GM20000 (cell line): ENCODE results near the gene ITGB7.

Source experiments
- DNase-seq: peaks from one replicate; pipeline ENCODE4 v3.0.0; 2012; ENCODE audit warnings: low spot score
- TF ChIP-seq, protein P1 (sequence below): IDR thresholded peaks from 2 replicates; pipeline ENCODE4 v1.5.1; 2012; ENCODE audit warnings: mild to moderate bottlenecking, control low read depth; ENCODE audit errors: extremely low read depth, missing control alignments

The ITGB7 gene

DNA sequence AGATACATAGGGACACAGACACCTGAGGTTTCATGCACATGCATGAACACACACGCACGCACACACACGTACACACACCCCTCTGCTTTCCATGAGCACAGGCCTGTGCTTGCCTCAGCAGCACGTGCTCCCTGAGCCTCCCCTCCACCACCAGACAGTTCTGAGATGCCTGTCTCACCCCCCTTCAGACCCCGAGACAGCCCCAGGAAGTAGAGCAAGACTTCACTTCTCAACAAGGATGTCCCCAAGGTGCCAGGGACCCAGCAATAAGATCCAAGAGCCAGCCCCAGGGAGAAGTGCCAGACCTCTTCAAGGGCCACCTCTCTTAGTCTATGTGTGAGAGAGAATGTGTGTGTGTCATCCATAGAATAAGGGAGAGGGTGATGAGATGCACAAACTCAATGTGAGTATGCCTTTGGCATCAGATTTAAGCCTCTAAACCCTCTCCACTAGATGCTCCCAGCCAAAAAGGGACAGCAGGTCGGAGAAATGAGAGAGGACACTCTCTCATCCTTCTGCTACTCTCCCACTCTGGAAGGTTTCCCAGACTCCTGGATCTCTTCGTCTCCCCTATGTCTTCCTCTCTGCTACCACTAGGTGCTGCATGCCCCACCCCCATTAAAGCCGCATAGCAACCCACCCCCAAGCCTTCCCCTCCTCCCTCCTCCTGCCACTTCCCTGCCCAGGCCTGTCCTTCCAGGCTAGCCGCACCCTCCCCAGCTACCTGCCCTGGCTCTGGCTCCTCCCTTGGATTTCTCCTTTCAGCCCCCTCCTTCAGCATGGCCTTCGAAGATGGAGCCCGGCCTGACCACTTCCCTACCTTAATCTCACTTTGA is 17.2 kb upstream of the ITGB7 start:
- DNase-seq, result no peak
- TF ChIP-seq, protein P1, sequence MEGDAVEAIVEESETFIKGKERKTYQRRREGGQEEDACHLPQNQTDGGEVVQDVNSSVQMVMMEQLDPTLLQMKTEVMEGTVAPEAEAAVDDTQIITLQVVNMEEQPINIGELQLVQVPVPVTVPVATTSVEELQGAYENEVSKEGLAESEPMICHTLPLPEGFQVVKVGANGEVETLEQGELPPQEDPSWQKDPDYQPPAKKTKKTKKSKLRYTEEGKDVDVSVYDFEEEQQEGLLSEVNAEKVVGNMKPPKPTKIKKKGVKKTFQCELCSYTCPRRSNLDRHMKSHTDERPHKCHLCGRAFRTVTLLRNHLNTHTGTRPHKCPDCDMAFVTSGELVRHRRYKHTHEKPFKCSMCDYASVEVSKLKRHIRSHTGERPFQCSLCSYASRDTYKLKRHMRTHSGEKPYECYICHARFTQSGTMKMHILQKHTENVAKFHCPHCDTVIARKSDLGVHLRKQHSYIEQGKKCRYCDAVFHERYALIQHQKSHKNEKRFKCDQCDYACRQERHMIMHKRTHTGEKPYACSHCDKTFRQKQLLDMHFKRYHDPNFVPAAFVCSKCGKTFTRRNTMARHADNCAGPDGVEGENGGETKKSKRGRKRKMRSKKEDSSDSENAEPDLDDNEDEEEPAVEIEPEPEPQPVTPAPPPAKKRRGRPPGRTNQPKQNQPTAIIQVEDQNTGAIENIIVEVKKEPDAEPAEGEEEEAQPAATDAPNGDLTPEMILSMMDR, result no peak

DNA sequence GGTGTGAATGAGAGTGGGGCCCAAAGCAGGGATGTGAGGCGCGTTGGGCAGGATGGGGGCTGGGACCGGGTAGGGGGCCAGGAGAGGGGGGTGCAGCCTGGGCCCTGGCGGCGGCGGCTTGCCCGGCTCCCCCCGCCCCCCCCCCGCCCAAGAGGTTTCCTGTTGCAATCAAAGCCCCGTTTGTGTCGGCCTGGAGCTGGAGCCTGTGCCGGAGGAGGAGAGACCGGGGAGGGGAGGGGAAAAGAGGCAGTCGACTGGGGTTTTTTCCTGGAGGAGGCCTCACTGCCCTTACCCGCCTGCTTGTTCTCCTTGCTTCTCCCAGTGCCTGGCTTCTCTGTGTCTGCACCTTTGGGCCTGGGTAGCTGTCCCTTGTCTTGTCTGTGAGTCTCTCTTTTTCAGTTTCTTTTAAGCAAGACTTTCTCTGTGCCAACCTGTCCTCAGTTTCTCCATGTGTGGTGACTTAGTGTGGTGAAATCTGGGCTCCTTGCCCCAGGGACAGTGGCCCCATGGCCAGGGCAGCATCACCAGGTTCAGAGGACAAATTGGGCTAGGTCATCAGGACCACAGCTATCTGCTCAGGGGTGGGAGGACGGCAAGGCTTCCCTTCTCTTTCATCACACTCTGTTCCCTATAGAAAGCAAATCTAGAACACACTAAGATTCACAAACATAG is 16.5 kb upstream of the ITGB7 start:
- DNase-seq, result no peak
- TF ChIP-seq, protein P1, result no peak

DNA sequence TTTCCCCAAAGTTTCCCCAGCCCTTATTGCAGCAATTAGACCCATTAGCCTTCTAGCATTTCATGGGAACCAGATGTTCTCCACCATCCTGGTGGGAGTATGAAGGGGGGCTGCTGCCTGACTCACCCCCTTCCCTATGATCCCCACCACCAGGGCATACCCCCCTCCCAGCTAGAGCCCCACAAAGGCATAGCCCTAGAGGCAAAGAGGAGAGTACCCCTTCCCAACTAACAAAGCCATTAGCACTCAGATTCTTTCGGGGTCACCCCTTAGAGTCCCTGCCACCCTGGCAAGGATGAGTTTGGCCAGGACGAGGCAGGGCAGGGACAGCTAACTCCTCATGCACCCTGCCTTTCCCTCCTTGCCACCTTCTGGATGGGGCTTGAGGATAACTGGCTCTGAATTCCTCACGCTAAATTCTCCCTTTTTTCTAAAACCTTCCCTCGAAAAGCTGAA is 15.8 kb upstream of the ITGB7 start:
- DNase-seq, result no peak
- TF ChIP-seq, protein P1, result no peak

DNA sequence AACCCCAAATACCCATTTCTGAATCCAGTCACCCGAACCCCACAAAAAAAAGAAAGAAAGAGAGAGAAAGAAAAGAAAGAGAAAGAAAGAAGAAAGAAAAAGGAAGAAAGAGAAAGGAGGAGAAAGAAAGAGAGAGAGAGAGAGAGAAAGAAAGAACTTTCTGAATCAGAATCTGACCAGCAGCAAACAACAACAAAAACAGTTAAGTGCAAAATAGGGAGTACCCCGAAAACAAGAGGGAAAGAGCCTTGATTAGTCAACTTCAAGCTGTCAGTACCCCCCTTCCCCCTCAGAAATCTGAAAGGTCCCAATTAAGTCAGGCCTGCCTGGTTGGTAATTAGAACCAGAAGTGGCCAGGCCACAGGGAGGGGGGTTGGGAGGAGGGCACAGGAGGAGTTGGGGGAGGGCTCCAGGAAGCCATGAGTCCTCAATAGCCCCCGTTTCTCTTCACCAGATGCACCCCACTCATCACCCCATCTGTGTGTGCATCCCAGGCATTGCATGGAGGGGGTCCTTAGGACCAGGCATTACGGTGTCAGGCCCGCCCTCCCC is 15.2 kb upstream of the ITGB7 start:
- peak; percentile 55 for DNase-seq
- TF ChIP-seq, protein P1, result no peak

DNA sequence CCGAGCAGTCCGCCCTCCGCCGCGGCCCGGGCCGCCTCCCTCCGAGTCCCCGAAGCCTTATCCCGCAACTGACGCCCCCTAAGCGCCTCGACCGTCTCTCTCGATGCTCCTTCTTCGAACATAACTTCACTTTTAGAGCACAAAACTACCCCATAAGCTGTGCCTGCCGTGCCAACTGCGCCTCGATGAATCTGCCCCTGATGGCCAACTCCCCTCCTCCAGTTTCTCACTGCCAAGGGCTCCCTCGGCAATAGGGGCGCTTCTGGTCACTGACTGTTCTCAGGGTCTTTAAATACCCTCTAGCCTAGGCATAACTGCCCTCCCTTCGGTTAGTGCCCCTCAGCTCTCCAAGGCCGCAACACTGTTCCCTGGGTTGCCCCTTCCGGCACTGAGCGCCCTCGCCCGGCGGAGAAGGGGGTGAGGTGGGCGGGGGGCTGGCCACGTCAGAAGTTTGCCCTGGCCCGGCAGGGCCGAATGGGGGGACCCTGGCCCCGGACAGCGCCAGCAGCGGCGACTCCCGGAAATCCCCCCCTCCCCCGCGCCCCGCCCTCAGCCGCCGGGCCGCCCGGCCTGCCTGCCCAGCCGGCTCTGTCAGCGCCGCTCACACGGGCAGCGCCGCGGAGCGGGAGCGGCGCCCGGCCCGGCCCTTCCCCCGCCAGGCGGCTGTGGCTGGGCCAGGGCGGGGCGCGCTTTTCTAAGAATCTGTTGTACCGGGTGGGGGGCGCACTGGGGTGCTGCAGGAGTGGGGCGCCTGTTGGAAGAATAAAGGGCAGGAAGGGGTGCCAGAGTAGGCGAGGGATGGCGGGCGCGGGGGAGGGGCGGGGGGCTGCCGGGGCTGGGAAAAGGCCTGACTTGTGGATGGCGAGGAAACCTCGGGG is 14.4 kb upstream of the ITGB7 start:
- peak; percentile 88 for DNase-seq
- TF ChIP-seq, protein P1, result no peak

DNA sequence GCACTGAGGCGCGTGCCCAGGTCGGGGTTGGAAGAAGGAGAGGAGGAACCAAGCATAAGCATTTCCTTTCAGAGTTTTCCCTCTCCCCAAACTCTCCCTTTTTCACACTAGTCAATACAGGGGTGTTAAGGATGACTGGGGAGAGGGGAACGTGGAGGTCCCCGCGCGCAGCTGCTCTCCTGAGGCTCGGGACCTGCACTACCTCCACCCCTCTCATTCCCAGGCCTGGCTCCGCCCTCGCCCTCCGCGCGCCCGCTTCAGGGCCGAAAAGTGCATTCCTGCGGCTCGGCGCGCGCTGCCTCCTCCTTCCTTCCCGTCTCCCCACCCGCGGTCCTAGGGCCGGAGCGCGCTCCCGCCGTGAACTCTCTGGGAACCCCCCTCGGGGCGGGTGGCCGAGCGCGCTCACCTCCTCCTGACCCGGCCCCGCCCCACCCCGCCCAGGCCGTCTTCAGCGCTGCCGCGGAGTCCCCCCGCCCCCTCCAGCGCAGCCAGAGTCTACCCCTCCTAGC is 13.7 kb upstream of the ITGB7 start:
- DNase-seq, result peak; percentile 98
- TF ChIP-seq, protein P1, result no peak
